OCI-LY7 (cell line): ENCODE data around the gene LCK. TPM values are rescaled to one million over a fixed set of nuclear protein-coding genes. Genes with fewer than 3 reads are reported as not detected.

Experiments used
- Bru-seq: library from RNA; stranded (reverse); fragments of 400-500 nt; gene quantifications from one replicate; lab custom pipeline; 2021; lab: Mats Ljungman, UMichigan
- BruChase-seq, 2 experiments: library from RNA; stranded (reverse); fragments of 400-500 nt; gene quantifications; one replicate each; lab custom pipeline; 2021; lab: Mats Ljungman, UMichigan
- BruUV-seq: library from RNA; stranded (reverse); fragments of 400-500 nt; replicated peaks from 2 replicates; lab custom pipeline; 2021; lab: Mats Ljungman, UMichigan
- CTCF ChIA-PET: fragments of 300-600 bp; sonication (Branson Sonifier 250); formaldehyde crosslinking; loops from one replicate; lab custom pipeline; 2022; ENCODE audit warnings: antibody characterized with exemption; ENCODE audit not compliant: unreplicated experiment; lab: Charles Lee
- POLR2A ChIA-PET: fragments of 300-600 bp; sonication (Branson Sonifier 250); formaldehyde crosslinking; loops from one replicate; lab custom pipeline; 2022; ENCODE audit warnings: antibody characterized with exemption; lab: Charles Lee
- DNase-seq: peaks from one replicate; pipeline ENCODE4 v3.0.0-alpha.2; 2015; ENCODE audit warnings: low spot score
- H2AFZ ChIP-seq: fragments of 200-600 bp; sonication (generic), shearing (Covaris generic); 2 replicates; pipeline ENCODE4 v1.6.1; 2014; ENCODE audit warnings: mild to moderate bottlenecking, antibody characterized with exemption, low read length, moderate library complexity
- H3K27ac ChIP-seq: fragments of 200-600 bp; sonication (generic); 2 replicates; pipeline ENCODE4 v1.5.1; 2014; ENCODE audit warnings: mixed run types, low read depth, mild to moderate bottlenecking, moderate library complexity, low read length, inconsistent platforms; ENCODE audit not compliant: poor library complexity, severe bottlenecking
- H3K36me3 ChIP-seq: fragments of 200-600 bp; sonication (generic); 2 replicates; pipeline ENCODE4 v1.6.1; 2014; ENCODE audit warnings: mild to moderate bottlenecking, antibody characterized with exemption, low read length, moderate library complexity, mixed read lengths; ENCODE audit not compliant: insufficient read depth
- H3K4me1 ChIP-seq: fragments of 200-600 bp; sonication (generic); 2 replicates; pipeline ENCODE4 v1.5.1; 2014; ENCODE audit warnings: mild to moderate bottlenecking, low read length; ENCODE audit not compliant: insufficient read depth, poor library complexity, severe bottlenecking
- H3K4me2 ChIP-seq: fragments of 200-600 bp; sonication (generic); 2 replicates; pipeline ENCODE4 v1.6.1; 2014; ENCODE audit warnings: mild to moderate bottlenecking, low read length
- H3K4me3 ChIP-seq: fragments of 200-600 bp; sonication (generic); 2 replicates; pipeline ENCODE4 v1.5.1; 2014; ENCODE audit warnings: mild to moderate bottlenecking, low read depth, low read length; ENCODE audit not compliant: poor library complexity, severe bottlenecking
- H3K79me2 ChIP-seq: fragments of 200-600 bp; sonication (generic); 2 replicates; pipeline ENCODE4 v1.6.1; 2016; ENCODE audit warnings: low read depth, mild to moderate bottlenecking, low read length, moderate library complexity, mixed read lengths; ENCODE audit not compliant: insufficient read depth
- H3K9me2 ChIP-seq: fragments of 200-600 bp; sonication (generic); 2 replicates; pipeline ENCODE4 v1.6.1; 2016; ENCODE audit warnings: mild to moderate bottlenecking, low read length, mixed read lengths; ENCODE audit not compliant: insufficient read depth
- H3K9me3 ChIP-seq: fragments of 200-600 bp; sonication (generic); 2 replicates; pipeline ENCODE4 v1.6.1; 2014; ENCODE audit warnings: mild to moderate bottlenecking, mixed run types, low read length, mixed read lengths
- H4K20me1 ChIP-seq: fragments of 200-600 bp; sonication (generic); 2 replicates; pipeline ENCODE4 v1.6.1; 2014; ENCODE audit warnings: mild to moderate bottlenecking, antibody characterized with exemption, low read length, moderate library complexity, mixed read lengths; ENCODE audit not compliant: insufficient read depth
- EZH2phosphoT487 ChIP-seq: fragments of 200-600 bp; sonication (generic); IDR thresholded peaks from 2 replicates; pipeline ENCODE4 v1.6.1; 2018; ENCODE audit warnings: low read depth, borderline replicate concordance, mild to moderate bottlenecking, mixed run types, antibody characterized with exemption, low read length, moderate library complexity, mixed read lengths
- intact Hi-C: fragments of 100-400 bp; cut with micrococcal nuclease; formaldehyde crosslinking; loops from one replicate; pipeline ENCODE4 v1.10.0; 2022; ENCODE audit not compliant: unreplicated experiment
- long read RNA-seq: library from polyadenylated mRNA; stranded (forward); transcript quantifications from one replicate; pipeline ENCODE4 v2.0.0, GENCODE V29; 2022
- total RNA-seq, 2 experiments: library from RNA; depleted of rRNA in 1 of 2; stranded (reverse); fragments of >200 nt in 1 of 2; shearing (Covaris generic) in 1 of 2; gene quantifications; 2 replicates each; pipeline ENCODE4 v1.2.3, GENCODE V29; 2014 to 2022
- TF ChIP-seq, protein P1 (sequence below): fragments of 200-600 bp; sonication (generic); conservative IDR thresholded peaks from 2 replicates; pipeline ENCODE4 v1.5.1; 2014; ENCODE audit warnings: mild to moderate bottlenecking, antibody characterized with exemption, low read length, moderate library complexity, mixed read lengths

The LCK gene
- total RNA-seq (2014; rRNA removed; shearing (Covaris generic)) (217 and 218 TPM in 2 replicates), total RNA-seq (2022) (135 and 146 TPM in 2 replicates), Bru-seq, nascent RNA (percentile 65 among the genes with signal in this experiment), BruChase-seq, experiment 1, labeled RNA remaining after a 6-hour chase (percentile 70 among the genes with signal in this experiment), BruChase-seq, experiment 2, labeled RNA remaining after a 2-hour chase (percentile 65 among the genes with signal in this experiment)
- long read RNA-seq, transcript LCK-202 (13 exons, 2,117 nt), result major isoform, 190 of 343 reads
- long read RNA-seq, transcript LCK-214 (13 exons, 2,099 nt), result minor isoform, 43 of 343 reads
- long read RNA-seq, partial matches to known transcripts, result 34 of 343 reads
- long read RNA-seq, other reads (novel, unspliced or antisense), result 72 of 343 reads

DNA sequence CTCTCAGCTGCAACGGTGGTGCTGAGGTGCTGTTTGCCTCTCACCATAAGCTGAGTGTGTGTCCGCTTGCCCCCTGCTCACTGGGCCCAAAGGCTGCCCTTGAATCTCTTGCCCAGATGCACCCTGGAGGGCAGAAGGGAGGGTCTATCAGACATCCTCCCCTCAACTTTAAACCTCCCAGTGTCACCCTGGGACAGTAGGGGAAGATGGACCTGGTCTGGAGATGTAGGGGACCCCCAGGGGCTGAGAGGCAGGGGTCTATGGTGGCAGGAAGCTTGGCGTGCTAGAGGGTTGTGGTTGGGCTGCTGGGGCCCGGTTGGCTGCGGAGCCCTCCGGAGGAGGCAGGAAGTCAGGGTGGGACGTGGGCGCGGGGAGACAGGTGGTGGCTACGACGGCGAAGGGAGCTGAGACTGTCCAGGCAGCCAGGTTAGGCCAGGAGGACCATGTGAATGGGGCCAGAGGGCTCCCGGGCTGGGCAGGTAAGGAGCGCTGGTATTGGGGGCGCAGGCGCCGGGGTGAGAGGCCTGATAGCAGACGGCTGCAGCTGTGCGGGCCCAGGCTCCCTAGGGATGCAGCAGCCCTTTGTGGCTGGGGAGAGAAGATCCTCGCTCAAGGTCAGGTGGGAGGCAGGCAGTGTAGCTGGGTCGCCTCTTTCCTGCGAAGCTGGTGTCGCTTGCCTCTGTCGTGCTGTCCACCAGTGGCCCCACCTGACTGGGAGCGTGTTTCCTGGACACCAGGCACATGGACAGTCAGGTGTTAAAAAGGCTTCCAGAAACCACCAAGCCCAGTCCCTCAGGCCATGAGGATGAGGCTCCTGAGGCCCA is at the start of gene LCK:
Gene LCK, plus strand, starts transcription at position 373 of the 824 bp plus-strand sequence. CDS start 23,065 bp downstream, outside the sequence.
- peak; percentile 85 for DNase-seq

DNA sequence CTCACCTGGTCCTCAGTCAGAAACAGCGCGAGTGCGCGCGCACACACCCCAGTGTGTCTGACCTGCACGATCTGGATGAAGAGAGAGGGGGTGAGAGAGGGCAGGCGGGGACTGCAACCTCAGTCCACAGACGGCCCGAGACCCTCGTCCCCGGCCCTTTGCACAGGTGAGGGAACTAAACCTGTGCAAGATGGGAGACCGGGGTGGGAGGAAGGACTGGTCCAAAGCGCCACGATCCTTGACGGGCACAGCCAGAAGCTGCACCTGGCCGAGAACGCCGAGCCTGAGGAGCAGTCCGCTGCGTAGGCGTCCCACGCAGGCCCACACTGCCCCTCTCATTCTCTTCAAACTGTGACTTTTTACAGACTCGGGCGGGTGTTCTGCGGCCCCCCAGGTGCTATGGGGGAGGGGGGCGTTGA is 46.1 kb upstream of the LCK start:
- Histone ChIP-seq H3K4me3 (peak overlapping the region; percentile 94), H3K79me2 (no peaks in the 10 kb centered on the region), H3K4me2 (peak overlapping the region; percentile 96), H2AFZ (peak overlapping the region; percentile 53; the same call in 1 of the 2 replicates), H4K20me1 (no peaks in the 10 kb centered on the region), H3K9me3 (no peaks in the 10 kb centered on the region), H3K36me3 (peaks cover 16% of the 10 kb centered on the region), H3K9me2 (no peaks in the 10 kb centered on the region), H3K27ac (no peak overlapping the region), H3K4me1 (peaks cover 47% of the 10 kb centered on the region)
- ChIA-PET POLR2A (interaction anchor here (1.4 kb wide), 1 partner anchor 12 kb away, joined by 5 read pairs; no protein-coding TSS in a partner anchor), CTCF (interaction anchor here (1.7 kb wide), 1 partner anchor 11 kb away, joined by 8 read pairs; no protein-coding TSS in a partner anchor)
- TF ChIP-seq, protein P1, sequence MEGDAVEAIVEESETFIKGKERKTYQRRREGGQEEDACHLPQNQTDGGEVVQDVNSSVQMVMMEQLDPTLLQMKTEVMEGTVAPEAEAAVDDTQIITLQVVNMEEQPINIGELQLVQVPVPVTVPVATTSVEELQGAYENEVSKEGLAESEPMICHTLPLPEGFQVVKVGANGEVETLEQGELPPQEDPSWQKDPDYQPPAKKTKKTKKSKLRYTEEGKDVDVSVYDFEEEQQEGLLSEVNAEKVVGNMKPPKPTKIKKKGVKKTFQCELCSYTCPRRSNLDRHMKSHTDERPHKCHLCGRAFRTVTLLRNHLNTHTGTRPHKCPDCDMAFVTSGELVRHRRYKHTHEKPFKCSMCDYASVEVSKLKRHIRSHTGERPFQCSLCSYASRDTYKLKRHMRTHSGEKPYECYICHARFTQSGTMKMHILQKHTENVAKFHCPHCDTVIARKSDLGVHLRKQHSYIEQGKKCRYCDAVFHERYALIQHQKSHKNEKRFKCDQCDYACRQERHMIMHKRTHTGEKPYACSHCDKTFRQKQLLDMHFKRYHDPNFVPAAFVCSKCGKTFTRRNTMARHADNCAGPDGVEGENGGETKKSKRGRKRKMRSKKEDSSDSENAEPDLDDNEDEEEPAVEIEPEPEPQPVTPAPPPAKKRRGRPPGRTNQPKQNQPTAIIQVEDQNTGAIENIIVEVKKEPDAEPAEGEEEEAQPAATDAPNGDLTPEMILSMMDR, result no peak
- no peak for TF ChIP-seq EZH2phosphoT487
- intact Hi-C loops, result no loop called here
- DNase-seq, result no peak
- no TSS peak for BruUV-seq

More for the DNA sequence above, at the start of gene LCK:
- peak within 1 kb of the TSS; percentile 69 for H3K4me3 ChIP-seq
- no peaks in the 10 kb centered on the region for H4K20me1 ChIP-seq
- ChIA-PET POLR2A (interaction anchor here (0.6 to 9.6 kb wide), 12 partner anchors 9 to 100 kb away, joined by 3 to 79 read pairs (median 4); partner anchors contain the start of gene HDAC1), CTCF (interaction anchor here (0.7 to 1.5 kb wide), 5 partner anchors 35 to 94 kb away, joined by 3 to 6 read pairs (median 3); no protein-coding TSS in a partner anchor)
- H3K36me3 ChIP-seq, result no peaks in the 10 kb centered on the region
- intact Hi-C loops, result loop anchor here (1.0 to 2.0 kb wide), 4 partner anchors 14 to 65 kb away; partner anchors contain the start of genes EIF3I, HDAC1 and TMEM234
- peak within 1 kb of the TSS; percentile 99 for H3K27ac ChIP-seq
- no peaks in the 10 kb centered on the region for H3K9me2 ChIP-seq
- peaks cover 100% of the 10 kb centered on the region for H3K4me1 ChIP-seq
- TF ChIP-seq EZH2phosphoT487, result no peak
- TF ChIP-seq, protein P1, result no peak
- H3K79me2 ChIP-seq, result peaks cover 43% of the 10 kb centered on the region; the same call in 1 of the 2 replicates
- no peaks in the 10 kb centered on the region for H3K9me3 ChIP-seq
- peak within 1 kb of the TSS; percentile 83 for H3K4me2 ChIP-seq
- peak within 1 kb of the TSS; percentile 0; the same call in 1 of the 2 replicates for H2AFZ ChIP-seq
- BruUV-seq, result no TSS peak
